ENCODE measurements around the gene HSD3B2. TPM values are rescaled to one million over a fixed set of nuclear protein-coding genes. Genes with fewer than 3 reads are reported as not detected.

The HSD3B2 gene
- total RNA-seq, 4 donors from 2014 or later: not detected

- intact Hi-C loops (cut with DNase I; ENCODE audit: low total_unique reads): no loop called here
- no peak for DNase-seq (ENCODE audit: low spot score in 2 of 2)
- WGBS, 2 donors: 68 to 76% methylated on average over 2 of the region's 2 CpGs
- TF ChIP-seq POLR2A (IDR thresholded peaks at IDR 0.05) (no peak), CTCF (IDR thresholded peaks at IDR 0.05) (no peak)
- H3K4me3 ChIP-seq (ENCODE audit: low read depth, poor library complexity, severe bottlenecking): no peak overlapping the region
Measured at GRCh38 chr1:119428991-119429390, 14.0 kb downstream of the HSD3B2 start.

GRCh38 chr1:119429687-119430086 is 14.7 kb downstream of the HSD3B2 start:
- 58 to 66% methylated on average over 4 of the region's 4 CpGs for WGBS, 2 donors
- no peak overlapping the region for H3K4me3 ChIP-seq (ENCODE audit: low read depth, poor library complexity, severe bottlenecking)
- no peak for DNase-seq (ENCODE audit: low spot score in 2 of 2)
- intact Hi-C loops (cut with DNase I; ENCODE audit: low total_unique reads): no loop called here
- no peak for TF ChIP-seq CTCF (IDR thresholded peaks at IDR 0.05)
- no peak for TF ChIP-seq POLR2A (IDR thresholded peaks at IDR 0.05)

- intact Hi-C loops (cut with DNase I; ENCODE audit: low total_unique reads): no loop called here
- H3K4me3 ChIP-seq (ENCODE audit: low read depth, poor library complexity, severe bottlenecking): no peak overlapping the region
- 87 to 88% methylated on average over 2 of the region's 2 CpGs for WGBS, 2 donors
- DNase-seq (ENCODE audit: low spot score in 2 of 2): no peak
- no peak for TF ChIP-seq CTCF (IDR thresholded peaks at IDR 0.05)
- TF ChIP-seq POLR2A (IDR thresholded peaks at IDR 0.05): no peak
Measured at GRCh38 chr1:119430486-119430885, 15.5 kb downstream of the HSD3B2 start.

- H3K4me3 ChIP-seq (ENCODE audit: low read depth, poor library complexity, severe bottlenecking): no peak overlapping the region
- DNase-seq (ENCODE audit: low spot score in 2 of 2): no peak
- WGBS, 2 donors: 62 to 73% methylated on average over 3 of the region's 3 CpGs
- no peak for TF ChIP-seq POLR2A (IDR thresholded peaks at IDR 0.05)
- intact Hi-C loops (cut with DNase I; ENCODE audit: low total_unique reads): no loop called here
Measured at GRCh38 chr1:119431836-119432235, 16.9 kb downstream of the HSD3B2 start.

GRCh38 chr1:119435052-119435451 is 20.1 kb downstream of the HSD3B2 start:
- TF ChIP-seq POLR2A (IDR thresholded peaks at IDR 0.05) (no peak), CTCF (IDR thresholded peaks at IDR 0.05) (no peak)
- intact Hi-C loops (cut with DNase I; ENCODE audit: low total_unique reads): no loop called here
- DNase-seq (ENCODE audit: low spot score in 2 of 2): no peak
- no peak overlapping the region for H3K4me3 ChIP-seq (ENCODE audit: low read depth, poor library complexity, severe bottlenecking)
- 66 to 69% methylated on average over 3 of the region's 3 CpGs for WGBS, 2 donors

- TF ChIP-seq CTCF (IDR thresholded peaks at IDR 0.05) (no peak), POLR2A (IDR thresholded peaks at IDR 0.05) (no peak)
- 71 to 73% methylated on average over 2 of the region's 2 CpGs for WGBS, 2 donors
- DNase-seq (ENCODE audit: low spot score in 2 of 2): no peak
- H3K4me3 ChIP-seq (ENCODE audit: low read depth, poor library complexity, severe bottlenecking): no peak overlapping the region
- intact Hi-C loops (cut with DNase I; ENCODE audit: low total_unique reads): no loop called here
Measured at GRCh38 chr1:119438761-119439160, 23.8 kb downstream of the HSD3B2 start.
